Measurements from ENCODE around the gene CGB5.
"Not testable (repeated sequence)": the region's sequence is repeated elsewhere in the genome, so short reads cannot be mapped to it uniquely, and the experiment has no call there.

CGB5 gene

GRCh38 chr19:49020931-49021895 is 22.4 kb upstream of the CGB5 start:
- no peak for DNase-seq (ENCODE audit: low read depth)

- no peak for DNase-seq (ENCODE audit: low read depth)
Measured at GRCh38 chr19:49022116-49022515, 21.5 kb upstream of the CGB5 start.

GRCh38 chr19:49024233-49024632 is 19.4 kb upstream of the CGB5 start, which contains the start of gene CGB3:
TSS of gene CGB3 (minus strand) at chr19:49024333. CDS start at chr19:49023971, 362 bp downstream.
- not testable (repeated sequence) for DNase-seq (ENCODE audit: low read depth)

GRCh38 chr19:49025088-49025487 is 18.6 kb upstream of the CGB5 start:
- DNase-seq (ENCODE audit: low read depth): not testable (repeated sequence)

GRCh38 chr19:49025599-49025998 is 18.0 kb upstream of the CGB5 start:
- DNase-seq (ENCODE audit: low read depth): not testable (repeated sequence)

GRCh38 chr19:49028686-49029085 is 15.0 kb upstream of the CGB5 start:
- DNase-seq (ENCODE audit: low read depth): not testable (repeated sequence)

GRCh38 chr19:49029749-49030148 is 13.9 kb upstream of the CGB5 start:
- not testable (repeated sequence) for DNase-seq (ENCODE audit: low read depth)

GRCh38 chr19:49030323-49030722 is 13.3 kb upstream of the CGB5 start:
- DNase-seq (ENCODE audit: low read depth): not testable (repeated sequence)

GRCh38 chr19:49031642-49032301 is 11.9 kb upstream of the CGB5 start, which contains the start of gene CGB2:
TSS of gene CGB2 (plus strand) at chr19:49031890. CDS start at chr19:49032096, 206 bp downstream.
- DNase-seq (ENCODE audit: low read depth): peak; percentile 44

GRCh38 chr19:49036815-49037214 is 6.8 kb upstream of the CGB5 start, which contains the start of gene CGB1:
TSS of gene CGB1 (minus strand) at chr19:49036895. CDS start at chr19:49036711, 184 bp downstream.
- DNase-seq (ENCODE audit: low read depth): not testable (repeated sequence)

- DNase-seq (ENCODE audit: low read depth): not testable (repeated sequence)
Measured at GRCh38 chr19:49038111-49038510, 5.5 kb upstream of the CGB5 start.

GRCh38 chr19:49038557-49039276 is 4.9 kb upstream of the CGB5 start:
- not testable (repeated sequence) for DNase-seq (ENCODE audit: low read depth)

GRCh38 chr19:49039736-49040135 is 3.9 kb upstream of the CGB5 start:
- not testable (repeated sequence) for DNase-seq (ENCODE audit: low read depth)

- no peak for DNase-seq (ENCODE audit: low read depth)
Measured at GRCh38 chr19:49042177-49042576, 1.5 kb upstream of the CGB5 start.

GRCh38 chr19:49042666-49043065 is 982 bp upstream of the CGB5 start:
- not testable (repeated sequence) for DNase-seq (ENCODE audit: low read depth)

- not testable (repeated sequence) for DNase-seq (ENCODE audit: low read depth)
Measured at GRCh38 chr19:49049011-49049410, 5.4 kb downstream of the CGB5 start, which contains the start of gene CGB8. TSS of gene CGB8 (minus strand) at chr19:49049111. CDS start at chr19:49048739, 372 bp downstream.

GRCh38 chr19:49049834-49050233 is 6.2 kb downstream of the CGB5 start:
- DNase-seq (ENCODE audit: low read depth): not testable (repeated sequence)

- DNase-seq (ENCODE audit: low read depth): not testable (repeated sequence)
Measured at GRCh38 chr19:49050376-49051033, 6.9 kb downstream of the CGB5 start.

GRCh38 chr19:49056101-49056901 is 12.7 kb downstream of the CGB5 start:
- peak; percentile 20 for DNase-seq (ENCODE audit: low read depth)

GRCh38 chr19:49056902-49057596 is 13.4 kb downstream of the CGB5 start:
- not testable (repeated sequence) for DNase-seq (ENCODE audit: low read depth)
